Neural cell (in vitro differentiated cells): ENCODE measurements around the gene ADCK2. TPM values are rescaled to one million over a fixed set of nuclear protein-coding genes. Genes with fewer than 3 reads are reported as not detected.

Experiments used
- H2AFZ ChIP-seq: fragments of 200-600, 300-800 bp; sonication (generic), shearing (Covaris generic); 2 replicates; pipeline ENCODE4 v1.6.0; 2014; ENCODE audit warnings: low read depth, mild to moderate bottlenecking, antibody characterized with exemption, low read length, moderate library complexity
- H3F3A ChIP-seq: fragments of 200-600 bp; shearing (Covaris generic); 2 replicates; pipeline ENCODE4 v1.6.1; 2016; ENCODE audit warnings: mild to moderate bottlenecking, moderate library complexity, mixed read lengths, antibody characterized with exemption, low read length; ENCODE audit not compliant: insufficient read depth, poor library complexity, severe bottlenecking
- H3K27ac ChIP-seq: fragments of 200-600, 300-800 bp; sonication (generic), shearing (Covaris generic); 2 replicates; pipeline ENCODE4 v1.5.1; 2014; ENCODE audit warnings: mild to moderate bottlenecking, low read length, moderate library complexity
- H3K27me3 ChIP-seq: fragments of 300-800, 200-600 bp; sonication (generic), shearing (Covaris generic); 2 replicates; pipeline ENCODE4 v1.6.0; 2014; ENCODE audit warnings: mild to moderate bottlenecking, low read depth, low read length, moderate library complexity; ENCODE audit not compliant: insufficient read depth
- H3K36me3 ChIP-seq: fragments of 300-800, 200-600 bp; sonication (generic), shearing (Covaris generic); 2 replicates; pipeline ENCODE4 v1.5.1; 2014; ENCODE audit warnings: mild to moderate bottlenecking, antibody characterized with exemption, low read length, moderate library complexity; ENCODE audit not compliant: insufficient read depth
- H3K4me2 ChIP-seq: fragments of 300-800, 200-600 bp; sonication (generic), shearing (Covaris generic); 2 replicates; pipeline ENCODE4 v1.6.0; 2014; ENCODE audit warnings: mild to moderate bottlenecking, low read length
- H3K4me3 ChIP-seq: fragments of 300-800, 200-600 bp; sonication (generic), shearing (Covaris generic); 2 replicates; pipeline ENCODE4 v1.5.1; 2014; ENCODE audit warnings: mild to moderate bottlenecking, low read length, moderate library complexity
- H3K79me2 ChIP-seq: fragments of 200-600 bp; shearing (Covaris generic); replicated peaks from 2 replicates; pipeline ENCODE4 v1.6.0; 2014; ENCODE audit warnings: mild to moderate bottlenecking, low read length, moderate library complexity; ENCODE audit not compliant: insufficient read depth
- H3K9ac ChIP-seq: fragments of 300-800, 200-600 bp; sonication (generic), shearing (Covaris generic); 2 replicates; pipeline ENCODE4 v1.6.1; 2016; ENCODE audit warnings: mild to moderate bottlenecking, low read length, mixed read lengths
- H3K9me2 ChIP-seq: fragments of 200-600 bp; shearing (Covaris generic); 2 replicates; pipeline ENCODE4 v1.6.1; 2016; ENCODE audit warnings: mild to moderate bottlenecking, low read length, mixed read lengths; ENCODE audit not compliant: insufficient read depth
- H3K9me3 ChIP-seq: fragments of 200-600, 300-800 bp; sonication (generic), shearing (Covaris generic); 2 replicates; pipeline ENCODE4 v1.6.1; 2016; ENCODE audit warnings: mild to moderate bottlenecking, mixed run types, low read length, moderate library complexity, mixed read lengths
- H4K20me1 ChIP-seq: fragments of 200-600 bp; shearing (Covaris generic); 2 replicates; pipeline ENCODE4 v1.6.1; 2016; ENCODE audit warnings: mild to moderate bottlenecking, mixed run types; ENCODE audit not compliant: insufficient read depth
- CTCF ChIP-seq: fragments of 450-650 bp; IDR thresholded peaks from 2 replicates; pipeline ENCODE4 v1.5.1; 2014; ENCODE audit warnings: antibody characterized with exemption, mild to moderate bottlenecking, moderate library complexity; ENCODE audit not compliant: poor library complexity, severe bottlenecking
- EP300 ChIP-seq: fragments of 450-650 bp; conservative IDR thresholded peaks from 2 replicates; pipeline ENCODE4 v1.6.1; 2014; ENCODE audit warnings: antibody characterized with exemption, mild to moderate bottlenecking, moderate library complexity; ENCODE audit not compliant: poor library complexity, severe bottlenecking
- EZH2 ChIP-seq: fragments of 200-600, 300-800 bp; shearing (Covaris generic), sonication (generic); IDR thresholded peaks from 2 replicates; pipeline ENCODE4 v1.6.1; 2014; ENCODE audit warnings: antibody characterized with exemption, low read length, borderline replicate concordance, mild to moderate bottlenecking; ENCODE audit not compliant: insufficient read depth, poor library complexity, severe bottlenecking
- MXI1 ChIP-seq: fragments of 450-650 bp; conservative IDR thresholded peaks from 2 replicates; pipeline ENCODE4 v1.6.1; 2014; ENCODE audit warnings: antibody characterized with exemption, mild to moderate bottlenecking; ENCODE audit not compliant: poor library complexity, severe bottlenecking
- POLR2AphosphoS5 ChIP-seq: IDR thresholded peaks from 2 replicates; pipeline ENCODE4 v1.6.1; 2012
- RAD21 ChIP-seq: fragments of 450-650 bp; conservative IDR thresholded peaks from 2 replicates; pipeline ENCODE4 v1.6.1; 2014; ENCODE audit warnings: antibody characterized with exemption, mild to moderate bottlenecking, moderate library complexity
- SMC3 ChIP-seq: fragments of 450-650 bp; conservative IDR thresholded peaks from 2 replicates; pipeline ENCODE4 v1.6.1; 2014; ENCODE audit warnings: antibody characterized with exemption, mild to moderate bottlenecking, moderate library complexity; ENCODE audit not compliant: poor library complexity
- TAF1 ChIP-seq: IDR thresholded peaks from 2 replicates; pipeline ENCODE4 v1.6.1; 2012; ENCODE audit warnings: low read depth
- polyA plus RNA-seq: library from polyadenylated mRNA; depleted of rRNA; stranded (reverse); fragments of >200 nt; gene quantifications from 2 replicates; pipeline ENCODE4 v1.2.3, GENCODE V29; 2014
- TF ChIP-seq, protein P1 (sequence below): IDR thresholded peaks from 2 replicates; pipeline ENCODE4 v1.6.1; 2012; ENCODE audit warnings: borderline replicate concordance

Gene ADCK2
- polyA plus RNA-seq, 1 donor from 2014 or later = 20.2 TPM

GRCh38 chr7:140722254-140722653, 49.5 kb downstream of the ADCK2 start:
- TF ChIP-seq, protein P1, sequence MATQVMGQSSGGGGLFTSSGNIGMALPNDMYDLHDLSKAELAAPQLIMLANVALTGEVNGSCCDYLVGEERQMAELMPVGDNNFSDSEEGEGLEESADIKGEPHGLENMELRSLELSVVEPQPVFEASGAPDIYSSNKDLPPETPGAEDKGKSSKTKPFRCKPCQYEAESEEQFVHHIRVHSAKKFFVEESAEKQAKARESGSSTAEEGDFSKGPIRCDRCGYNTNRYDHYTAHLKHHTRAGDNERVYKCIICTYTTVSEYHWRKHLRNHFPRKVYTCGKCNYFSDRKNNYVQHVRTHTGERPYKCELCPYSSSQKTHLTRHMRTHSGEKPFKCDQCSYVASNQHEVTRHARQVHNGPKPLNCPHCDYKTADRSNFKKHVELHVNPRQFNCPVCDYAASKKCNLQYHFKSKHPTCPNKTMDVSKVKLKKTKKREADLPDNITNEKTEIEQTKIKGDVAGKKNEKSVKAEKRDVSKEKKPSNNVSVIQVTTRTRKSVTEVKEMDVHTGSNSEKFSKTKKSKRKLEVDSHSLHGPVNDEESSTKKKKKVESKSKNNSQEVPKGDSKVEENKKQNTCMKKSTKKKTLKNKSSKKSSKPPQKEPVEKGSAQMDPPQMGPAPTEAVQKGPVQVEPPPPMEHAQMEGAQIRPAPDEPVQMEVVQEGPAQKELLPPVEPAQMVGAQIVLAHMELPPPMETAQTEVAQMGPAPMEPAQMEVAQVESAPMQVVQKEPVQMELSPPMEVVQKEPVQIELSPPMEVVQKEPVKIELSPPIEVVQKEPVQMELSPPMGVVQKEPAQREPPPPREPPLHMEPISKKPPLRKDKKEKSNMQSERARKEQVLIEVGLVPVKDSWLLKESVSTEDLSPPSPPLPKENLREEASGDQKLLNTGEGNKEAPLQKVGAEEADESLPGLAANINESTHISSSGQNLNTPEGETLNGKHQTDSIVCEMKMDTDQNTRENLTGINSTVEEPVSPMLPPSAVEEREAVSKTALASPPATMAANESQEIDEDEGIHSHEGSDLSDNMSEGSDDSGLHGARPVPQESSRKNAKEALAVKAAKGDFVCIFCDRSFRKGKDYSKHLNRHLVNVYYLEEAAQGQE = no peak
- Histone ChIP-seq H4K20me1 (no peaks in the 10 kb centered on the region), H3K4me2 (no peak overlapping the region)

GRCh38 chr7:140723006-140723405, 50.3 kb downstream of the ADCK2 start:
- Histone ChIP-seq H3K36me3 (no peaks in the 10 kb centered on the region), H3K4me3 (no peak overlapping the region), H3F3A (no peaks in the 10 kb centered on the region), H2AFZ (no peak overlapping the region), H3K4me2 (no peak overlapping the region), H3K27ac (no peak overlapping the region), H4K20me1 (no peaks in the 10 kb centered on the region), H3K79me2 (no peaks in the 10 kb centered on the region), H3K9ac (no peak overlapping the region), H3K27me3 (no peaks in the 10 kb centered on the region), H3K9me3 (no peaks in the 10 kb centered on the region), H3K9me2 (no peaks in the 10 kb centered on the region)
- TF ChIP-seq MXI1 (no peak), EZH2 (no peak), POLR2AphosphoS5 (no peak), EP300 (no peak), TAF1 (no peak), CTCF (no peak), RAD21 (no peak), SMC3 (no peak)
- TF ChIP-seq, protein P1 = no peak

More at GRCh38 chr7:140722254-140722653, 49.5 kb downstream of the ADCK2 start:
- Histone ChIP-seq H3K79me2 (no peaks in the 10 kb centered on the region), H3F3A (no peaks in the 10 kb centered on the region), H3K27me3 (no peaks in the 10 kb centered on the region), H3K9me2 (no peaks in the 10 kb centered on the region), H3K4me3 (no peak overlapping the region), H2AFZ (no peak overlapping the region), H3K9ac (no peak overlapping the region), H3K36me3 (no peaks in the 10 kb centered on the region), H3K27ac (no peak overlapping the region), H3K9me3 (no peaks in the 10 kb centered on the region)
